Transverse colon (tissue), 3 donors: ENCODE measurements around the gene MTSS2.

Experiments
- EP300 ChIP-seq: sonication (generic); formaldehyde crosslinking; IDR thresholded peaks from one replicate; pipeline ENCODE4 v1.6.1; 2017; ENCODE audit warnings: antibody characterized with exemption, low read depth
- POLR2A ChIP-seq: fragments of 450-650 bp; IDR thresholded peaks from one replicate; pipeline ENCODE4 v1.6.1; 2016; ENCODE audit warnings: antibody characterized with exemption, mild to moderate bottlenecking, moderate library complexity
- TF ChIP-seq, protein P1 (sequence below), 5 experiments: fragments of 200-600 bp in 3 of 5; fragments of 450-650 bp in 2 of 5; sonication (generic) in 3 of 5; IDR thresholded peaks; 1 replicate in 2 of 5; 2 replicates in 3 of 5; pipeline ENCODE4 v1.5.1; 2016 to 2017; ENCODE audit warnings: antibody characterized with exemption in 5 of 5, inconsistent platforms in 3 of 5, mild to moderate bottlenecking in 2 of 5, moderate library complexity in 1 of 5

DNA sequence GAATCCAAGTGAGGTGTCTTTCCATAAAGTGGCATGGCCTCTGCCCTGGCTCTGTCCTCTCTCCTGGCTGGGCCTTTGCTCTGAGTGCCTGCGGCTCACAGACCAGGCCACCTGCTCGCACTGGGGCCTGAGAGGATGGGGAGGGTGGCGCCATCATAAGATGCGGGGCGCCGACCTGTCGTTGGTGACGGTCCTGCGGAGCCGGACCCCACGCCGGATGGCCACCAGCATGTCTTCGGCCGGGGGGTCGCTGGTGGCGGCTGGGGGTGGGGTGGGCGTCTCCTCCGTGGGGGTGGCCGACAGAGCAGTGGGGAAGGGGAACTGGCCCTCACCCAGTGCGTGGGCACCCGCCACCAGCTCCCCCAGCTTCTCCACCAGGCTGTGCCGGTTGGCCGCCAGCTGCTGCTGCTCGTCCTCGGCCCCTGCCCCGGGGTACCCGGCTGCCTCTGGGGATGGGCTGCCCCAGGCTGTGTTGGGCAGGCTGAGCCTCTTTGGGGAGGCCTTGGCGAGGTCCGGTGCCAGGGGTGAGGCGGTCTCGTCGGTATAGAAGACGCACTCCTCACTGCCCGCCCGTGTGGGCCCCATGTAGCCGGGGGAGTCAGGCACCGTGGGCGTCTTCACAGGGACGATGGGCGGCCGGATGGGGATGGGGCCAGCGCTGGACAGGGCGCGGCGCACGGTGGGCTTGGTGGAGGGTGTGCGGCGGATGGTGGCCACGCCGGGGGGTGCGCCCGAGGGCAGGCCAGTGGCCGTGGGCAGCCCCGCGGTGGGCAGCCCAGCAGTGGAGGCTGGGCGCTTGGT, 22.1 kb downstream of the MTSS2 start:
- TF ChIP-seq EP300 (no peak), POLR2A (no peak)
- TF ChIP-seq, protein P1, sequence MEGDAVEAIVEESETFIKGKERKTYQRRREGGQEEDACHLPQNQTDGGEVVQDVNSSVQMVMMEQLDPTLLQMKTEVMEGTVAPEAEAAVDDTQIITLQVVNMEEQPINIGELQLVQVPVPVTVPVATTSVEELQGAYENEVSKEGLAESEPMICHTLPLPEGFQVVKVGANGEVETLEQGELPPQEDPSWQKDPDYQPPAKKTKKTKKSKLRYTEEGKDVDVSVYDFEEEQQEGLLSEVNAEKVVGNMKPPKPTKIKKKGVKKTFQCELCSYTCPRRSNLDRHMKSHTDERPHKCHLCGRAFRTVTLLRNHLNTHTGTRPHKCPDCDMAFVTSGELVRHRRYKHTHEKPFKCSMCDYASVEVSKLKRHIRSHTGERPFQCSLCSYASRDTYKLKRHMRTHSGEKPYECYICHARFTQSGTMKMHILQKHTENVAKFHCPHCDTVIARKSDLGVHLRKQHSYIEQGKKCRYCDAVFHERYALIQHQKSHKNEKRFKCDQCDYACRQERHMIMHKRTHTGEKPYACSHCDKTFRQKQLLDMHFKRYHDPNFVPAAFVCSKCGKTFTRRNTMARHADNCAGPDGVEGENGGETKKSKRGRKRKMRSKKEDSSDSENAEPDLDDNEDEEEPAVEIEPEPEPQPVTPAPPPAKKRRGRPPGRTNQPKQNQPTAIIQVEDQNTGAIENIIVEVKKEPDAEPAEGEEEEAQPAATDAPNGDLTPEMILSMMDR (IDR thresholded peaks at IDR 0.05), result no peak
